BLaER1 treated with 17β-estradiol and CSF1 and Interleukin-3, amounts not matched to agents 10 nM and 100 nM (cell line): ENCODE measurements around the gene TIGD2.

Source experiments
- H3K27ac ChIP-seq, 11 experiments: shearing (Covaris generic); formaldehyde crosslinking; 2 replicates each; pipeline ENCODE4 v1.8.1; 2022
- H3K27me3 ChIP-seq, 11 experiments: shearing (Covaris generic); formaldehyde crosslinking; 2 replicates each; pipeline ENCODE4 v1.8.1; 2022
- H3K36me3 ChIP-seq, 11 experiments: shearing (Covaris generic); formaldehyde crosslinking; 2 replicates each; pipeline ENCODE4 v1.8.1; 2022
- H3K4me1 ChIP-seq, 10 experiments: shearing (Covaris generic); formaldehyde crosslinking; 2 replicates each; pipeline ENCODE4 v1.8.1; 2022
- H3K4me2 ChIP-seq, 11 experiments: shearing (Covaris generic); formaldehyde crosslinking; 2 replicates each; pipeline ENCODE4 v1.8.1; 2022
- H3K4me3 ChIP-seq, 10 experiments: shearing (Covaris generic); formaldehyde crosslinking; 2 replicates each; pipeline ENCODE4 v1.8.1; 2022
- H3K9ac ChIP-seq, 11 experiments: shearing (Covaris generic); formaldehyde crosslinking; 2 replicates each; pipeline ENCODE4 v1.8.1; 2022
- H3K9me3 ChIP-seq, 11 experiments: shearing (Covaris generic); formaldehyde crosslinking; replicated peaks in 1 of 11; 2 replicates each; pipeline ENCODE4 v1.8.1; 2022
- H4K20me1 ChIP-seq, 11 experiments: shearing (Covaris generic); formaldehyde crosslinking; 2 replicates each; pipeline ENCODE4 v1.8.1; 2022
- Cebpa-rat ChIP-seq, 11 experiments: shearing (Covaris generic); IDR thresholded peaks; 2 replicates each; pipeline ENCODE4 v1.8.1; 2022

Gene TIGD2

GRCh38 chr4:89110986-89111832 lies at the start of gene TIGD2:
Gene TIGD2 (plus strand): TSS chr4:89111533. CDS start chr4:89112975, 1,442 bp downstream.
- Histone ChIP-seq H3K4me1 (peaks cover 8 to 21% (median 15%) of the 10 kb centered on the region in 10 experiments), H3K27me3 (peaks cover 9 to 17% (median 14%) of the 10 kb centered on the region in 11 experiments), H3K27ac (peak within 1 kb of the TSS; percentile 58 to 94 (median 88); a peak in 21 of 22 replicates), H3K9me3 (peaks cover 0 to 48% (median 40%) of the 10 kb centered on the region in 11 experiments; a peak in 18 of 22 replicates), H4K20me1 (no peaks in the 10 kb centered on the region), H3K4me2 (peak within 1 kb of the TSS; percentile 83 to 94 (median 89)), H3K4me3 (peak within 1 kb of the TSS; percentile 64 to 83 (median 76)), H3K36me3 (peaks cover 0 to 30% (median 18%) of the 10 kb centered on the region in 11 experiments; a peak in 14 of 22 replicates), H3K9ac (peak within 1 kb of the TSS; percentile 77 to 94 (median 88))
- TF ChIP-seq Cebpa-rat (IDR thresholded peaks at IDR 0.05), result no peak

GRCh38 chr4:89064848-89065247 lies 46.5 kb upstream of the TIGD2 start:
- no peaks in the 10 kb centered on the region for H3K27me3 ChIP-seq
- no peaks in the 10 kb centered on the region for H3K36me3 ChIP-seq
- H3K4me3 ChIP-seq, result no peak overlapping the region
- no peaks in the 10 kb centered on the region for H4K20me1 ChIP-seq
- H3K27ac ChIP-seq, result no peak overlapping the region
- no peak for TF ChIP-seq Cebpa-rat (IDR thresholded peaks at IDR 0.05)
- peaks cover 0 to 24% (median 4%) of the 10 kb centered on the region in 11 experiments; a peak in 8 of 22 replicates for H3K9me3 ChIP-seq
- H3K4me1 ChIP-seq, result peaks cover 0 to 4% (median 0%) of the 10 kb centered on the region in 10 experiments; a peak in 2 of 20 replicates
- H3K9ac ChIP-seq, result no peak overlapping the region
- no peak overlapping the region for H3K4me2 ChIP-seq

DNA sequence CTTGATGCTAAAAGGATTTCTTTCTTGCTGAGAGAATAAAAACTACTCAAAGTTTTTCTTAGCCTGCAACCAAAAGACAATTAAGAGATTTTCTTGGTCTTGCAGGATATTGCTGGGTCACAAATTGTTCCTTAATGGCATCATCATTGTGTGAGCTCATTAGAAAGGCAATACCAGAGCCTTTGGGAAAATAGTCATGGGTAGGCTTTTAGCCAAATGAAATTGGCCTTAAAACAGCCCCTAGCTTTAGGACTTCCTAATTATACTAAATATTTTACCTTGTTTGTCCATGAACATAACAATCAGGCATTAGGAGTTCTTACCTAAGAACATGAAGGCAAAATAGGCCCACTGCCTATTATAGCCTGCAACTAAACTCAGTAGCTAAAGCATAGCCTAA lies 43.9 kb upstream of the TIGD2 start:
- H3K4me2 ChIP-seq, result no peak overlapping the region
- H3K27ac ChIP-seq, result no peak overlapping the region
- H3K27me3 ChIP-seq, result no peaks in the 10 kb centered on the region
- H3K4me3 ChIP-seq, result no peak overlapping the region
- H3K36me3 ChIP-seq, result no peaks in the 10 kb centered on the region
- H3K9ac ChIP-seq, result no peak overlapping the region
- 0 out of 22 replicates have a peak, but pooled peaks cover 0 to 4% (median 0%) of the 10 kb centered on the region in 11 experiments for H3K9me3 ChIP-seq
- peaks cover 0 to 8% (median 0%) of the 10 kb centered on the region in 10 experiments; a peak in 3 of 20 replicates for H3K4me1 ChIP-seq
- H4K20me1 ChIP-seq, result no peaks in the 10 kb centered on the region
- no peak for TF ChIP-seq Cebpa-rat (IDR thresholded peaks at IDR 0.05)

DNA sequence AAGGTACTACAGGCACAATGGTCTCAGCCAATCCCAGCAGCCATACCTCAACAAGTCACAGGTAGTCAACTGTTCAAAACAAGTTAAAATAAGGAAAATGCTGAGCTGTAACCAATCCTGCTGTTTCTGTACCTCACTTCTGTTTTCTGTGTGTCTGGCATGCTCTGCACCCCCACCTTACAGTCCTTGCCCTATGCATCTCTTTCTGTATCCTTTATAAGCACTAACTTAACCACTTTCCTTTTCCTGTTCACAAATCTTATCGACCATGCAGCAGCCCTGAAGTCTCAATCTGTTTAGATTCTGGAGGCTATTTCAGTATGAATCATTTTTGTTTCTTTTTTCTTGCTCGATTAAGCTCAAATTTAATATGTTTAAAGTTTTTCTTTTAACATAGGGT lies 41.9 kb upstream of the TIGD2 start:
- Histone ChIP-seq H3K27ac (no peak overlapping the region), H3K4me3 (no peak overlapping the region), H3K36me3 (no peaks in the 10 kb centered on the region), H3K4me2 (no peak overlapping the region), H4K20me1 (no peaks in the 10 kb centered on the region), H3K9me3 (no peaks in the 10 kb centered on the region), H3K9ac (no peak overlapping the region), H3K4me1 (peaks cover 0 to 8% (median 0%) of the 10 kb centered on the region in 10 experiments; a peak in 3 of 20 replicates), H3K27me3 (no peaks in the 10 kb centered on the region)
- no peak for TF ChIP-seq Cebpa-rat (IDR thresholded peaks at IDR 0.05)

- Histone ChIP-seq H3K4me1 (peaks cover 0 to 8% (median 0%) of the 10 kb centered on the region in 10 experiments; a peak in 3 of 20 replicates), H3K4me3 (no peak overlapping the region), H4K20me1 (no peaks in the 10 kb centered on the region), H3K9ac (no peak overlapping the region), H3K27ac (no peak overlapping the region), H3K27me3 (no peaks in the 10 kb centered on the region), H3K4me2 (no peak overlapping the region), H3K9me3 (no peaks in the 10 kb centered on the region), H3K36me3 (no peaks in the 10 kb centered on the region)
- TF ChIP-seq Cebpa-rat (IDR thresholded peaks at IDR 0.05), result no peak
These were observed 41.3 kb upstream of the TIGD2 start for GRCh38 chr4:89070041-89070440.

DNA sequence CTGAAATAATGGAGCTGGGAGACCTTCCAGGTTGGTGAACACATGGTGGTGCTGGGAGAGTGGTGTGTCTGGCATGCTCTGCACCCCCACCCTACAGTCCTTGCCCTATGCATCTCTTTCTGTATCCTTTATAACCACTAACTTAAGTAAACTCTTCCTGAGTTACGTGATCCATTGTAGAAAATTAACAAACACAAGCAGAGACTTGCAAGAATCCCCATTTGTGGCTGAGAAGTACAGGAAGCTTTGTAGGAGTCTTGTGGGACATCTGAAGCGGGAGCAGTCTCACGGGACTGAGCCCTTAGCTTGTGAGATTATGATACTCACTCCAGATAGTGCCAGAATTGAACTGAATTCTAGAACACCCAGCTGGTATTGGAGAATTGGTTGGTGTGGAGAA lies 40.0 kb upstream of the TIGD2 start:
- Histone ChIP-seq H3K9me3 (no peaks in the 10 kb centered on the region), H4K20me1 (no peaks in the 10 kb centered on the region), H3K36me3 (no peaks in the 10 kb centered on the region), H3K27me3 (no peaks in the 10 kb centered on the region), H3K9ac (no peak overlapping the region), H3K27ac (no peak overlapping the region), H3K4me2 (0 out of 22 replicates have a peak overlapping the region, but pooled peaks of 2 of the 11 experiments have one; percentile 3 to 6), H3K4me1 (peaks cover 0 to 8% (median 2%) of the 10 kb centered on the region in 10 experiments; a peak in 6 of 20 replicates), H3K4me3 (no peak overlapping the region)
- TF ChIP-seq Cebpa-rat (IDR thresholded peaks at IDR 0.05), result no peak

- H3K4me2 ChIP-seq, result no peak overlapping the region
- TF ChIP-seq Cebpa-rat (IDR thresholded peaks at IDR 0.05), result no peak
- H3K9ac ChIP-seq, result no peak overlapping the region
- no peaks in the 10 kb centered on the region for H3K36me3 ChIP-seq
- no peak overlapping the region for H3K4me3 ChIP-seq
- no peaks in the 10 kb centered on the region for H3K27me3 ChIP-seq
- H3K4me1 ChIP-seq, result peaks cover 0 to 19% (median 2%) of the 10 kb centered on the region in 10 experiments; a peak in 6 of 20 replicates
- peaks cover 2 to 15% (median 9%) of the 10 kb centered on the region in 11 experiments; a peak in 19 of 22 replicates for H3K9me3 ChIP-seq
- no peaks in the 10 kb centered on the region for H4K20me1 ChIP-seq
- H3K27ac ChIP-seq, result no peak overlapping the region
These were observed 38.4 kb upstream of the TIGD2 start for GRCh38 chr4:89072921-89073320.

GRCh38 chr4:89077761-89078160 lies 33.6 kb upstream of the TIGD2 start:
- peaks cover 0 to 20% (median 0%) of the 10 kb centered on the region in 10 experiments; a peak in 3 of 20 replicates for H3K4me1 ChIP-seq
- no peaks in the 10 kb centered on the region for H4K20me1 ChIP-seq
- H3K9ac ChIP-seq, result no peak overlapping the region
- peak overlapping the region in 1 of 11 experiments; percentile 41; a peak in 1 of 22 replicates for H3K27ac ChIP-seq
- H3K36me3 ChIP-seq, result no peaks in the 10 kb centered on the region
- peaks cover 5 to 25% (median 17%) of the 10 kb centered on the region in 11 experiments; a peak in 21 of 22 replicates for H3K9me3 ChIP-seq
- no peak overlapping the region for H3K4me3 ChIP-seq
- H3K27me3 ChIP-seq, result no peaks in the 10 kb centered on the region
- no peak for TF ChIP-seq Cebpa-rat (IDR thresholded peaks at IDR 0.05)
- no peak overlapping the region for H3K4me2 ChIP-seq

- no peaks in the 10 kb centered on the region for H4K20me1 ChIP-seq
- no peak overlapping the region for H3K4me3 ChIP-seq
- peaks cover 5 to 25% (median 17%) of the 10 kb centered on the region in 11 experiments; a peak in 21 of 22 replicates for H3K9me3 ChIP-seq
- H3K4me2 ChIP-seq, result no peak overlapping the region
- H3K4me1 ChIP-seq, result peaks cover 0 to 20% (median 0%) of the 10 kb centered on the region in 10 experiments; a peak in 3 of 20 replicates
- no peak for TF ChIP-seq Cebpa-rat (IDR thresholded peaks at IDR 0.05)
- peak overlapping the region in 1 of 11 experiments; percentile 41; a peak in 1 of 22 replicates for H3K27ac ChIP-seq
- H3K27me3 ChIP-seq, result no peaks in the 10 kb centered on the region
- no peaks in the 10 kb centered on the region for H3K36me3 ChIP-seq
- no peak overlapping the region for H3K9ac ChIP-seq
These were observed 33.0 kb upstream of the TIGD2 start for GRCh38 chr4:89078300-89078699.
